ENCODE measurements around the gene PPP2R2B.

PPP2R2B gene

DNA sequence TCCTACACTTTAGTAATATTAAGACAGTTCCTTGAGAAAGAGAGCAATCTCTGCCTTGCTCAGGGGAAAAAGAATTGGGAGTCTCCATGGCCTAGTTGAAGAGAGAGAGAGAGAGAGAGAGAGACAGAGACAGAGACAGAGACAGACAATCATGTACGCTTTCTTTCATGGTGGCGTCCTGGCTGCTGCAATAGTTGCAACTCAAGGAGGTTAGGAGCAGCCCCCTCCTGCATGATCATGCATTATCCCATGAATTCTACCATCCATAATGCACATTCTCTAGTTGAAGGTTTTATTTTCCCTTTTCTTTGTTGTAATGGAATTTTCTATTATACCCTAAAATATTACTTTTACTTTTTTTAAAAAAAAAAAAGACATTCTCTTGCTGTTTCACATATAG, 50.7 kb downstream of the PPP2R2B start:
- DNase-seq (ENCODE audit: low spot score) = no peak

DNA sequence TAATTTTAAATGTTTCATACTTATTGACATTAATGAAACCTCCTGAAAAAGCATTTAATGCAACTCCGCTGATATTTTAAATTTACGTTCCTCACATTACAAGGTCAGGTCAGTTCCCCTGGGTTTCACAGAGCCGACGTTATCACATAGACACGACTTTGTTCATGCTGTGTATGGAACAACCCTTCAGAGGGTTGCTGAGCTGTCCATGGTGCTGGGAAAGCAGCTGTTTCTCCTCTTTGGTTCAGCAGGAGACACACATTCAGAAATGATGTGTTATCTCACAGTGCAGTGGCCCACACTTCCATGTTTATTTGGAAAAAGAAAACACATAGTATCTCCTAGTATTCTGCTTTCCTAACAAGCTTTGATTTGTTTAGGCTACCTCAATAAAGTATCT, 53.5 kb downstream of the PPP2R2B start:
- DNase-seq (ENCODE audit: low spot score) = no peak

DNA sequence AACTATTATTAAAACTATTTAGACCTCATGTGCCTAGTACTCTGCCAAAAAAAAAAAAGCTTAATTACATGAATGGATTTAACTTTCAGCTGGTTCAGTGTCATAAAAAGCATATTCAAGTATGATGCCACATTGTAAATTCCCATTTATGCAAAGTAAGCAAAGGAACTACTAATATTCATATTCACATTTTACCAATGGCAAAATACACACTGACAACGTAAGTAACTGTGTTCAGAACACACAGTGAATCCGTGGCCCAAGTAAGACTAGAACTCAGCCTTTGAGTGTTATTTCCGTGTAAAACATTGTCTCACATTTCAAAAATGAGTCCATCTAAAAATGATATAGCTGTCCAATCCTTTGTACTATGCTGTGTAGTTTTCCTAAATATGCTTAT, 56.8 kb downstream of the PPP2R2B start:
- no peak for DNase-seq (ENCODE audit: low spot score)

DNA sequence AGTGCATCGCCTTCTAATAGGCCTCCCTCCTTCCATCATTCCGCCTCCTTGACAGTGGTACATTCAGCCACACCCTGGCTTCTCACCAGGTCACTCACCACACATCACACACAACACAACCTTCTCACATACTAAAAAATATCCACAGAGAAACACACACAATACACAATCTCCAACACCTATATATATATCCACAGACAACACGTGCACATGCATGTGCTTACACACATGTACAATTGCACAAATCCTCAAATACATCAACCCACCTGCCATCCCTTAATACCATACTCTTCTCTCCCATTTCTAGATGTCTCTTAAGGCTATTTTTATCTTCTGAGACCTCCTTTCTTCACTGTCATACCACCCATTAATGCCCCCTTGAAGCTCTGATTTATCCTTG, 57.6 kb downstream of the PPP2R2B start:
- no peak for DNase-seq (ENCODE audit: low spot score)

DNA sequence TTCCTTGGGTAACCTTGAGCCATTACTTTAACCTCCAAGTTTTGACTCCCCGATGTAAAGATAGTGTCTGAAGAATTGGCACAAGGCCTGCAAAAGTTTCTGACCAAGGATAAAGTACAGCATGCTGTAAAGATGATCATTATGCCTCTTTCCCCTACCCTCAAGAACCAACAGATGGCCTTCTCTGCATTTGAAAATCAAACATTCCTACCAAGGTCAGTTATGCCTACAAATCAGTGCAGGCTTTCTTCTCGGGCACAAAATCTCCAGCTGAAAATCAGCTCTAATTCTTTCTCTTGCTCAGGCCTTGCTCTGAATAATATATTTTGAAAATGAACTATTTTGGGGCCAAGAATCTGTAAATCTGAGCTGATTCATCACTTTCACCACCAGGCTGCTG, 59.7 kb downstream of the PPP2R2B start:
- DNase-seq (ENCODE audit: low spot score) = no peak

DNA sequence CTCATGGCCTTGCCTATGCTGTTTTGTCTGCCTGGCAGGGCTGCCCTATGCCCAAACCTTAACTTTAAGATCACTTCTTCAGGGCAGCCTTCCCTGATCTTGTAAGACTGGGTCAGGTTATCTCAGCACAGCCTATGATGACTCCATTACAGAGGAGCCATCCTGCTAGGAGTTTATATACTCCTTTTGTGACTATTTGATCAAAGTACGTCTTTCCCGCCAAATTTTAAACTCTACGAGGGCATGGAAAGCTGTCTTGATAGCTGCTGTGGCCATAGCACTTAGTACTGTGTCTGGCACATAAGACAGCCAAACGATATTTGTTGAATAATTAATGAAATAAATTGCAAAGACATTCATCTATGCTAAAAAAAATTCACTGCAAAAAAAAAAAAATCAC, 60.6 kb downstream of the PPP2R2B start:
- DNase-seq (ENCODE audit: low spot score) = no peak

DNA sequence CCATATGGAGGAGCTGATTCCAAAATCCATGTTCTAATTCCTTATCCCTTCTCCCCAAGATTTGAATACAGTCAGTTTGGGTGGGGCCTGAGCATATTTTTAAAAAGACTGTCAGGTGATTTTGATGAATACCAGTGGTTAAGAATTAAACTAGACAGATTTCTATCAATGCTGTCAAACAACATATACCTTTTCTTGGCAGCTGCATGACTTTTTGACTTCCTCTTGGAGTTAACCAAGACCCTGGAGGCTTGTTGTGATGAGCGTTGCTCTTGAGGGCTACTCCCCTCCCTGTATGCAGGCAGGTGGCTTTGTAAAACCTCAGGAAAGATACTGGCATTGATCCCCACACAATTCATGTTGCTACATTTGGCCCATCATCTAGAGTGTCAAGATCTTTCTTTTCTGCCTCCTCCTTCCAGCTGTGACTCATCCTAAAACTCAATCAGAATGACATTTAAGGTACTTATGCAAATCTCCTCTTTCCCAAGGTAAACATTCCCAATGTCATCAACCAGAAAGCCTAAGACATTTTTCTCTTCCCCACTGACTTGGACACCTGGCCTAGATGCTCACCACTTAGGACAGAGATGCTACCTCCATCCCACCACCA, 61.7 kb downstream of the PPP2R2B start:
- DNase-seq (ENCODE audit: low spot score) = no peak

DNA sequence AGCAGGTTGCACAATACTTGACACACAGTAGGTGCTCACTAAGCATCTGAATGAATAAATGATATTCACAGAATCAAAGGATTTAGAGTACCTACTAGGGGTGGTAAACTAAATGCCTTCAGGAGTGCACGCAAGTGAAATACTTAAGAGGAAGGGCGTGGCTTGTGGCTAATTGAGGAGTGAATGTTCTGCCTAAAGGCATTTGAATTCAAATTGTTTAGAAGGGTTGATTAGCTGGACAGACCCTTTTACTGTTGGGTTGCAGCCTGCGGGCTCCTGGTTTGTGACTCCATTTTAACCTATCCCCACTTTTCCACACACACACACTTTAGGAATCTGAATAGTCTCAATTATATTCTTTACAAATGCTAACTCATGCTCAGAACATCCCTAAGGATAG, 63.1 kb downstream of the PPP2R2B start:
- DNase-seq (ENCODE audit: low spot score) = no peak

DNA sequence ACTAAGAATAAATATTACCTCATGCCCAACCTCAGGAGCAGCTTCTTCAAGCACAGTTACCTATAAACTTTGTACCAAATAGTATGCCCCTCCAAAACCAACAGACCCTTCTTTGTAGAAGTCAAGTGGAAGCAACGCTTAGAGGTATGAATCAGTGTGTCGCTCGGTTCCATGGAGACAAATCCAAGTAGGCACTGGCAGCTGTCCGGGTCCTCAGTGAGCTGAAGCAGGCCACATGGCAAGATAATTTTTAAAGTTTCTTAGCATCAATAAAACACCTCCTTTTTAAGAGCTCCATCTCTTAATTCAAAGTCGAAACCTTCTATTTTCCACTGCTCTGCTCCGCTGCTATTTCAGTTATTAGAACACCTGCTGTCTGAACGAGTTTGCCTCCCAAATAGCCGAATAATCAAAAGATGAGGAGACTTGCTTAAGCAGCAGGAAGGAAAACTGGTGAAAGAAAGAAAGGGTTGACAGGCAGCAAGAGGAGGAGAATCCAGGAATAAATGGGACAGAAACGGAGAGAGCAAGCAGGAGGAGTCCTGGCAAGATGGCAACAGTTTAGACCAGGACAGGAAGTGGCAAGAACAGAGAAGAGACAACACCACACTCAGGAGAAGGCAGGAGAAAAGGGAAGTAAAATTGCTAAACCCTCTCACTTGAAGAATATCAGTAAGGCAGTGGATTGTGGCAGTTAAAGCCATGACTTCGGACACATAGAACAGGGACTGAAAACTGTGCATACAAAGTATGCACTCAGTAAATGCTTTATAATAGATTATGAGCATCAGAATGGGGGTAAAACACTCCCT, 65.0 kb downstream of the PPP2R2B start:
- no peak for DNase-seq (ENCODE audit: low spot score)

DNA sequence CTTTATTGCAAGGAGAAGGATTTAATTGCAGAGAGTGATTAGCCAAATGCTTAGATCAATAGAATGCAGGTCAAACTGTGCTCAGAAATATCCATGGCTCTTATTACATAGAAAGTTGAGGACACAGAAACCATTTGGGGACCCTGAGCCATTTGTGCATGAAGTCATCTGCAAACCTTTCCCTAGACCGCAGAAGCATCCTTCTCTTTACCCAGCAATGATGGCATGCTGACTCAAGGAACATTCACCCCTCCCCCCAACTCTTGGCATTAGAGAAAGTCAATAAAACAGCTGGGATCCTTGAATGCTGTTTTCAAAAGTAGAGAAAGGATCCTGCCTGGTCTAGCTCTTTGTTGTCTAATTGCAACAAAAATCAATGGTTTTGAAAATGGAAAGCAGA, 73.5 kb downstream of the PPP2R2B start:
- no peak for DNase-seq (ENCODE audit: low spot score)

DNA sequence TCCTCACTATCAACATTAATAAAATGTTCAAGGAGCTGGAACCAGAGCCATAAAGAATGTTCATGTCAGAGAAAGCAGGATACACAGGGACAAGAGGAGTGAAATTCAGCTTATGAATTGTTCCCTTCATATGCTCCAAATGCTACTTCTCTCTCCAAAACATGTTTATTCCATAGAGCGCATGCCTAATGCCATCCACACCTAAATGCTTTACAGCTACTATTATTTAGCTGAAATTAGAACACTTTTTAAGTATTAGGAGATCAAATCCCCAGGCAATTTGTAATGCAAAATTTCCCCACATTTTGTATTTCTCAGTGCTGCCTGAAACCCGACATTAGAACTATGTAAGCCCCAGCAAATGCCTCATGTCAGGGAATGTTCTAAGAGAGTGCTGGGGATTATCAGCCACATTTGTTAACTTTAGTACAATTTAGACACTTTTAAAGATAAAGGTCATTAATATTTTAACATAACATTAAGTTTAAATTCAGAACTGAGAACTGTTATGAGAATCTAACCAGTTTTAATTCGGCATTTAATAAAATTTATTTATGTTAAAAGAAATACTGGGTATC, 75.5 kb downstream of the PPP2R2B start:
- no peak for DNase-seq (ENCODE audit: low spot score)

DNA sequence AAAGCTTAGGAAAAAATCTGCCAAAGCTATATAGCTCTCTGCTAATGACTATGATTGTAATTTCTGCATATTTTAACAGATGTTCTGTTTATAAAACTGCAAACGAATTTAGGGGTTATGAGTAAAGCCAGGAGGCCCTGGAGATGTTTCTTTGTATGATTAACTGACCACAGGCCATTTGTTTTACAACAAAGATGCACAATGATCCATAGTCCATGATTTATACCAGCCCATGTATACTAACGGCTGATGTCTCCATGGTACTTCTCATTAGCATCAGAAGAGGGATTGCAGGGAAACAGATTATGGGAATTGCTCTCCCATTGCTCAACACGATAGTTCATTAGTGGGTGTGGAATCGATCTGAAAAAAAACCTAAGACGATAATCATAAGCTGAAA, 78.9 kb downstream of the PPP2R2B start:
- no peak for DNase-seq (ENCODE audit: low spot score)

DNA sequence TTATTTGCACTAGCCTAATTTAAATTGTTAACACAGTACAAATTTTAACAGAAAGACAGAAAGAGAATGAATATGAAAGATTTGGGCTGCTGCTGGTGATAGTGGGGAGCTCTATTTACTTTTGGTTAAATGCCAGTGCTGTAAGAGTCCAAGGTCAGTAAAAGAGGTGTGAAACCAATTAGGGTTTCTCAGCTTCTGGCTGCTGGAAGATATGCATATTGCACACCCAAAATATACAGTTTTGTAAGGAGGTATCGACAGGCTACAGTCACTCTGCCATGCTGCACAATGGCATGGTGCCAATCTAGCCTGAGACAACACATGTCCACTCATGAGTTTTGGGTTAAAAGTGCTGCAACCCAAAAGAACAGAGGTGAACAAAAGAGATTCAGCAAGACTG, 79.3 kb downstream of the PPP2R2B start:
- no peak for DNase-seq (ENCODE audit: low spot score)

DNA sequence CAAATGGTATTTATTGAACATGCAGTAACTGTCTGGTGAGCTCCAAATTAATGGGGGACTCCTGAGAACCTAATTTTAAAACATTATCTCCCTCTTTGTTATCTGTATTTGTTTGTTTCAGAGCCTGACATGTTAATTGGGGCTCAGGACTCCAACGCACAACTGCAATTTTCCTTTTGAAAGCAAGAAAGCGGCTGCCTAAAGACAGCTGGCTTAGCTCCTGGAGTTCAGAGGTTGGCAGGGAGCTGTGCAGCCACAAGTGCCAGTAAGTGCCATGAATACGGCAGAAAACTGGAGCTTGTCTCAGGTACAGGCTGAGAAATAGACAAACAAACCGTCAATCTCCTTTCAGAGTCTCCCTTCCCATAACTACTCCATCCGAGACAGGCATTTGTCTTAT, 80.9 kb downstream of the PPP2R2B start:
- DNase-seq (ENCODE audit: low spot score) = no peak

DNA sequence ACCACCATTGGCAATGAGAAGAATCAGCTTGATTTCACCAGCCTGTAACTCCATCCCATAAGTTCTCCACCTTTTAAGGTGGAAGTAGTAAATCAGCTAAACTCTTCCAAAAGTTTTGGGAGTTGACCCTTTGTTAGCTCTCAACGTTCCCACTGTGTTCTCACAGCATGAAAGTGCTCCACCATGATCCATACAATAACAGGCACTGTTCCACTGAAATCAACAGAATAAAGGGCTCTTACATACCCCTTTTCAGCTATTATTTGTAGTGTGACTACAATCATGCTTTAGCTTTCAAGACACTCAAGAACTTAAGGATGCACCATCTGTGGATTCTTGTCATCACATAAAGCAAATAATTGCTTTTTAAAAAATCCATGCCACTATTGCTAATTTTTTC, 81.6 kb downstream of the PPP2R2B start:
- DNase-seq (ENCODE audit: low spot score) = no peak

DNA sequence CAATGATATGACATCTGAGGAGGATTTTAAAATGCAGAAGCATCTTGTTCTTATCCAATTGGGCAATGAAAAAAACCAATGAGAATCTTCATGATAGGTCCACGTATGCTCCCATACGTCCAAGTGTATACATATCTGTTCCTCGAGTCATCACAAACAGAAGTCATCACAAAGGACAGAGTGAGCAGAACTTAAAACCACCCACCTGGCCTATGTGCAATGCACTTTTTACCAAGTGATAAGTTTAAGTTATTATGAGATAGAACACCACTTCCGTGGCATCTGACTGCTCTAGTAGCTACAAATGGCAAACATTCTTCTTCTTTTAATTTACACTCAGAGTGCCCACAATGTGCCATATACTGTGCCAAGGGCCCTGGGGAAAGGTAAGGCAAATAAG, 82.4 kb downstream of the PPP2R2B start:
- DNase-seq (ENCODE audit: low spot score) = no peak

DNA sequence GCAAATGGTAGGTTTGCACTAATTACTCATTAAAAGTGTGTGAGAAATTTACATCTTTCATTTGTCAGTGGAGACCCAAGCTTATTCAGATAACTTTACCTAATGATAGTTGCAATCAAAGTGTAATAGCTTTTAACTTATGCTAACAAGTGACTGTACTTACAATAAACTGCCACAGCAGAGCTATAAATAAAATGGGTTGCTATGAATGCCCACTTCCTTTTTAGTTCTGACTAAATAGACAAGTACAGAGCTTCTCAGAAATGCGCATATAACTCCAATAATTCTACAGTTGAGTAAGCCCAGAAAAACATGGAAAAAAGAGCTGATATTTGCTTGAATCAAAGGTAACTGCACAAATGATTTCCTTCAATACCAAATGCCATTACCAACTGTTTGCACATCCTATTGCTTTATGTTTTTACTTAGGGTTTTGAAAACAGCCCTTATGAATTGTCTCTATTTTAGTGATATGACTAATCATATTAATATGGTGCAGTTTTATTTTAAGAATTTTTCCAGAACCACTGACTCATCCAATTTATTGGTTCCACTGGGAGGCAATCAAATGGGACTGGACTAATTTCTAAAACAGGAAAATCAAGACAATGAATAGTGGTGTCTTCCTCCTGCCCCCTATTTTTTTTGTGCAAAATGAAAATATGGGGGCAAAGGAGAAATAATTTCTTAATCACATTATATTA, 84.1 kb downstream of the PPP2R2B start:
- DNase-seq (ENCODE audit: low spot score) = no peak

DNA sequence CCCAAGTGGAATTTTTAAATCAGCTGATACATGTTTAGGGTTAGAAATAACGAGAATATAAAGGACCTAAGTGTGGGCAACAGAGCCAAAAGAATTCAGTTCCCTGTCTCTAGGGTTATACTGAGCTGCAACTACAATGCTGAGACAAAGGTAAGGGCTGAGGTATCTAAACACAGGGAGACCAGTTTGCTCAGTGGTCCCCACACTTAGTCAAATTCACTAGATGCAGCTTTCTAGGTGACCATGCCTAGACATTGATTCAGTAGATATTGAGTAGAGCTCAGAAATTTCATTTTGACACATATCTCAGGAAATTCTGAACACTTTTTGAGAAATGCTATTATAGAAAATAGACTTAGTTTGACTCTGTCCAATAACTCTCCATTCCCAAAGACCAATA, 84.8 kb downstream of the PPP2R2B start:
- no peak for DNase-seq (ENCODE audit: low spot score)

DNA sequence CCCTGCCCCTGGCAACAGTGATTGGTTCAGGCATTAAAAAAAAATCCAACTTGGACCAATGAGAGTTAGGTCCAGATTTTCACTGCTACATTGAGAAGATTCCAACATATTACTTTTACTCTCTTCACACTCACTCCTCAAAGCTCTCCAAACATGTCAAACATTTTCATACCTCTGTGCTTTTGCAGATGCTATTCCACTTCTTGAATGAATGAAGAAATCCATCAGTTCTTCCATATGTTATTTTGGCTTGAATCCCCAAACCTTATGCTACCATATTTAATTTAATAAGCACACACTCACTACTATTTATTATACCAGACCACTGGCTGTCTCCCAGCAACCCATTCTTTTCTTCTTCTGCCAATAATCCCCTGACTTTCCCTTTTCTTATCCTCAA, 87.1 kb downstream of the PPP2R2B start:
- DNase-seq (ENCODE audit: low spot score) = no peak

DNA sequence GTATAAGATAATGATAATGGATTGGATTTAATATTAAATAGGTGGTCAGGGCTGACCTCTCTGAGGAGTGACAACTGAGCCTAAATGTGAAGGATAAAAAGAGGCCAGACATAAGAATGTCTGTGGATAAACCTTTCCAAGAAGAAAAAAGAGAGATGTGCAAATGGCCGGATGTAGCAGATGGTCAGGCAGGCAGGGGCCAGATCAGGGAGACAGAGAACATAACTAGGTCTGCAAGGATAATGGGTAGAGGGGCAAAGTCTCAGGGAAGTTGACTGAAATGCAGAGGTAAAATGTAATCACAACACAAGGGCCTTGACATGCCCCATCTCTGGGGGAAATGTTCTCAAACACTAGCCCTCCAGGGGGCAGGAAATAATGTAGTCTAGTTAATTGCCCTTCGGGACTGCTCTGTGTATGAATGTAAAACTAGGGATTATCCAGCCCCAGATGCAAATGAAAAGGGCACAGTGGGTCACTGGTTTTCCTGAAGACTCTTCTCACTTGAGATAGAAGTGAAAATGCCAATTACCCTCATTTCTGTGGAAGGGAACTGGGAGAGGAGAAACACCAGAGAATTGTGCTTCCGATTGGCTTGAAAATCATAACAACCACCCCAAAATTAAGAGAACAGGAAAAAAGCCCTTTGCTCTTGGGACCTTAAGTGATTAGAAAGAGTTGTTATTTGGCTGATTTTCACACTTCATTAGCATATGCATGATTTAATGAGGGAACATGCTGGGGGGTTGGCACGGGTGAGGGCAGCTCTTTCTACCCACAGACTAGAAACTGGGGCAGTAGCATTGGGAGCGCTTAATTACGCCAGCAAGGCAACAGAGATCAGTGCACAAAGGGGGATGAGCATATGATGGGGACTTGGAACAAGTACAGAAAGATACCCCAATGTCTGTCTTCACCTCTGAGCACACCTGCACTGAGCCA, 88.6 kb downstream of the PPP2R2B start:
- no peak for DNase-seq (ENCODE audit: low spot score)

DNA sequence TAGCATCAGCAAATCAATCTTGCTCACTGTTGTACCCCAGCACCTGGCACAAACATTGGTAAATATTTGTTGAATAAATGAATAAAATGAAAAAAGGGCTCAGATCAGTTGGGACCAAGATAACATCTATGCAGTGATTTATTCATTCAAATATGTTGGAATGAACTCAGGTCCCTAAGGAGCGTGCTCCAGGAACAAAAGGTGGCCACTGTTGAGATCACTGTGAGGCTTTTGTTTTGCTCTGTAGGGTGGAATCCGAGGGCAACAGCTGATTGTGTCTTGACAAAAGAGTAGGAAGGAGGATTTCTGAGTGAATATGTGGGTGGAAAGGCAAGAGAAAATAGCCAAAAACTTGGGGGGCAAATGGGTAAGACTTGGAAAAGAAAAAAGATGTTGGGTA, 89.7 kb downstream of the PPP2R2B start:
- DNase-seq (ENCODE audit: low spot score) = no peak

DNA sequence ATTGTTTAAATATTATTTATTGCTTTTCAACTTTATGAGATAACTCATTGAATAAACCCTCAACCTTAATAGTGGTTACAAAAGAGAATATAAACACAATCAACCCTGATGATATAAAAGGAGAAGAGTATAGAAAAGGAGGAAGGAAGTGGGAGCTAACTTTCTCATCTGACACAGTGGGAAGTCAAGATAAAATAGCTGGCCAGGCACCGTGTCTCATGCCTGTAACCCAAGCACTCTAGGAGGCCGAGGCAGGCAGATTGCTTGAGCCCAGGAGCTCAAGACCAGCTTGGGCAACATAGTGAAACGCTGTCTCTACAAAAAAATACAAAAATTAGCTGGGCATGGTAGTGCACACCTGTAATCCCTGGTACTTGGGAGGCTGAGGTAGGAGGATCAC, 93.5 kb downstream of the PPP2R2B start:
- DNase-seq (ENCODE audit: low spot score) = no peak

All from globus pallidus (tissue), 1 donor.